A549 (cell line): Measurements from ENCODE around the gene CEACAM20. TPM values are rescaled to one million over a fixed set of nuclear protein-coding genes. Genes with fewer than 3 reads are reported as not detected.
"Not testable (repeated sequence)": the region's sequence is repeated elsewhere in the genome, so short reads cannot be mapped to it uniquely, and the experiment has no call there.

Experiments used
- ATAC-seq, 2 experiments: fragments of 200-7000 bp in 1 of 2; fragments of >200 bp in 1 of 2; cut with Nextera tagmentation in 1 of 2; cut with Tn5 transposase in 1 of 2; 3 replicates each; pipeline versions ENCODE4 v1.8.0 to v1.9.1; 2018 to 2020; ENCODE audit warnings: mild to moderate bottlenecking in 1 of 2, moderate library complexity in 1 of 2
- CTCF ChIA-PET: fragments of 300-600 bp; sonication (Branson Sonifier 250); formaldehyde crosslinking; extraction: SDS; loops from one replicate; lab custom pipeline; 2021; ENCODE audit warnings: antibody characterized with exemption, inconsistent platforms; lab: Yijun Ruan, JAX
- POLR2A ChIA-PET: fragments of 350-600 bp; formaldehyde crosslinking; extraction: SDS; loops from one replicate; lab custom pipeline; 2021; ENCODE audit warnings: antibody characterized with exemption, inconsistent platforms; lab: Yijun Ruan, JAX
- DNase-seq, 2 experiments: peaks; one replicate each; pipeline versions ENCODE4 v3.0.0 to v3.0.0-alpha.2; 2011 to 2016; ENCODE audit warnings: low read depth in 1 of 2, low spot score in 1 of 2
- FAIRE-seq: peaks from 2 replicates; lab custom pipeline; 2011; peaks lifted over from hg19 to GRCh38; lab: Jason Lieb, UNC
- H3K27ac ChIP-seq, 2 experiments: fragments of >200 bp; sonication (Bioruptor Twin); formaldehyde crosslinking; 3 replicates each; pipeline ENCODE4 v1.5.1; 2016 to 2017
- H3K4me1 ChIP-seq: fragments of >200 bp; sonication (Bioruptor Twin); formaldehyde crosslinking; 3 replicates; pipeline ENCODE4 v1.6.1; 2016
- H3K4me2 ChIP-seq: fragments of >200 bp; sonication (Bioruptor Twin); formaldehyde crosslinking; 3 replicates; pipeline ENCODE4 v1.6.1; 2016
- H3K4me3 ChIP-seq: fragments of >200 bp; sonication (Bioruptor Twin); formaldehyde crosslinking; 3 replicates; pipeline ENCODE4 v1.5.1; 2016
- H3K9me3 ChIP-seq: fragments of >200 bp; sonication (Bioruptor Twin); formaldehyde crosslinking; 3 replicates; pipeline ENCODE4 v1.6.1; 2016
- ATOH8 ChIP-seq: fragments of 250-450 bp; sonication (Bioruptor Pico); IDR thresholded peaks from 2 replicates; pipeline ENCODE4 v1.5.0; 2020; ENCODE audit warnings: low read depth, mild to moderate bottlenecking, moderate library complexity
- BHLHE40 ChIP-seq: IDR thresholded peaks from 2 replicates; pipeline ENCODE4 v1.6.1; 2012; ENCODE audit warnings: low read depth, low read length, inconsistent platforms
- CBX8 ChIP-seq: fragments of 200-600 bp; sonication (generic); IDR thresholded peaks from 2 replicates; pipeline ENCODE4 v1.6.1; 2016
- CEBPB ChIP-seq, 2 experiments: fragments of >200 bp in 1 of 2; sonication (Bioruptor Twin) in 1 of 2; formaldehyde crosslinking in 1 of 2; IDR thresholded peaks; 2 replicates each; pipeline ENCODE4 v1.6.1; 2012 to 2016
- E2F6 ChIP-seq: IDR thresholded peaks from 2 replicates; pipeline ENCODE4 v1.6.1; 2012; ENCODE audit warnings: low read depth, borderline replicate concordance
- EHF ChIP-seq: fragments of 250-450 bp; sonication (Bioruptor Pico); IDR thresholded peaks from 2 replicates; pipeline ENCODE4 v1.5.0; 2020; ENCODE audit warnings: mild to moderate bottlenecking
- ELK1 ChIP-seq: fragments of 150-350 bp; IDR thresholded peaks from 2 replicates; pipeline ENCODE4 v1.6.1; 2014; ENCODE audit warnings: low read depth, mild to moderate bottlenecking, low read length
- ESRRA ChIP-seq: fragments of 150-350 bp; IDR thresholded peaks from 2 replicates; pipeline ENCODE4 v1.6.1; 2014; ENCODE audit warnings: mild to moderate bottlenecking, low read length, borderline replicate concordance
- FOSB ChIP-seq: fragments of 250-450 bp; sonication (Bioruptor Pico); IDR thresholded peaks from 2 replicates; pipeline ENCODE4 v1.5.0; 2020; ENCODE audit warnings: mild to moderate bottlenecking, moderate library complexity
- FOSL2 ChIP-seq, 2 experiments: fragments of 450-650 bp in 1 of 2; fragments of >200 bp in 1 of 2; sonication (Bioruptor Twin) in 1 of 2; formaldehyde crosslinking; IDR thresholded peaks; 2 replicates each; pipeline versions ENCODE4 v1.5.0 to v1.6.1; 2016 to 2020; ENCODE audit warnings: mild to moderate bottlenecking in 1 of 2, moderate library complexity in 1 of 2
- GATA3 ChIP-seq: IDR thresholded peaks from 2 replicates; pipeline ENCODE4 v1.6.1; 2012; ENCODE audit warnings: borderline replicate concordance
- HES2 ChIP-seq: fragments of >200 bp; sonication (Bioruptor Twin); formaldehyde crosslinking; IDR thresholded peaks from 2 replicates; pipeline ENCODE4 v1.6.1; 2016
- KDM5A ChIP-seq: fragments of 200-600 bp; sonication (generic); IDR thresholded peaks from 2 replicates; pipeline ENCODE4 v1.6.1; 2016; ENCODE audit warnings: antibody characterized with exemption, mild to moderate bottlenecking
- MAX ChIP-seq: IDR thresholded peaks from 2 replicates; pipeline ENCODE4 v1.6.1; 2012
- MAZ ChIP-seq: fragments of 150-350 bp; IDR thresholded peaks from 2 replicates; pipeline ENCODE4 v1.6.1; 2014; ENCODE audit warnings: antibody characterized with exemption, low read depth, low read length, borderline replicate concordance
- MYC ChIP-seq: IDR thresholded peaks from 2 replicates; pipeline ENCODE4 v1.6.1; 2012; ENCODE audit warnings: mild to moderate bottlenecking, inconsistent platforms, low read length, improper control_type of control experiment, borderline replicate concordance
- PBX3 ChIP-seq: IDR thresholded peaks from 2 replicates; pipeline ENCODE4 v1.6.1; 2012
- PHF8 ChIP-seq: fragments of 200-600 bp; sonication (generic); IDR thresholded peaks from 2 replicates; pipeline ENCODE4 v1.6.1; 2016; ENCODE audit warnings: low read depth, mild to moderate bottlenecking, antibody characterized with exemption, moderate library complexity, borderline replicate concordance
- RAD21 ChIP-seq, 2 experiments: fragments of >200 bp in 1 of 2; sonication (Bioruptor Twin) in 1 of 2; formaldehyde crosslinking in 1 of 2; IDR thresholded peaks in 1 of 2; conservative IDR thresholded peaks in 1 of 2; 2 replicates in 1 of 2; 3 replicates in 1 of 2; pipeline ENCODE4 v1.6.1; 2012 to 2018; ENCODE audit warnings: inconsistent platforms in 1 of 2
- RNF2 ChIP-seq: fragments of 200-600 bp; sonication (generic); IDR thresholded peaks from 2 replicates; pipeline ENCODE4 v1.6.1; 2016; ENCODE audit warnings: low read depth, mild to moderate bottlenecking, antibody characterized with exemption, moderate library complexity, borderline replicate concordance
- WGBS: methylation state at CpG from one replicate; pipeline ENCODE4 v1.1.6; 2017; ENCODE audit errors: missing lambda C conversion rate; 5-methylcytosine and 5-hydroxymethylcytosine counted together
- polyA plus RNA-seq, 4 experiments: library from polyadenylated mRNA; depleted of rRNA in 3 of 4; stranded (reverse); fragments of >200 nt; fragmentation: RNase III in 1 of 4; extraction: RNeasy Plus Mini Kit Qiagen cat#74134 plus additional on column Dnase treatment in 1 of 4; gene quantifications; 2 replicates in 3 of 4; 3 replicates in 1 of 4; pipeline ENCODE4 v1.2.3, GENCODE V29; 2011 to 2017

The CEACAM20 gene
- polyA plus RNA-seq, 2 of the 4 experiments (the other 2 are of a cell fraction), result 0.08 TPM; not detected in 1

GRCh38 chr19:44539236-44539826, 9.9 kb upstream of the CEACAM20 start:
- Histone ChIP-seq H3K4me1 (no peaks in the 10 kb centered on the region), H3K9me3 (peaks cover 14% of the 10 kb centered on the region; the same call in 1 of the 3 replicates), H3K27ac (no peak overlapping the region), H3K4me2 (0 out of 3 replicates have a peak overlapping the region, but pooled peaks have one; percentile 10), H3K4me3 (no peak overlapping the region)
- WGBS, result 7% methylated on average over 11 of the region's 11 CpGs
- no peak for FAIRE-seq
- TF ChIP-seq MAX, result no peak
- no peak for TF ChIP-seq GATA3
- no peak for TF ChIP-seq PHF8
- no peak for TF ChIP-seq KDM5A
- ATAC-seq, result peak; percentile 53 to 54; a peak in 3 of 6 replicates
- CTCF ChIA-PET, result interaction anchor here (0.8 to 2.6 kb wide), 2 partner anchors 28 to 31 kb away, joined by 3 to 10 read pairs; no protein-coding TSS in a partner anchor
- no peak for DNase-seq
- POLR2A ChIA-PET, result interaction anchor here (1.1 kb wide), 1 partner anchor 462 kb away, joined by 4 read pairs; no protein-coding TSS in a partner anchor

- not testable (repeated sequence) for H3K4me1 ChIP-seq, FAIRE-seq, DNase-seq, H3K4me3 ChIP-seq, ATAC-seq, H3K4me2 ChIP-seq, H3K27ac ChIP-seq
- CTCF ChIA-PET, result interaction anchor here (0.9 to 1.4 kb wide), 2 partner anchors 23 to 151 kb away, joined by 3 read pairs; no protein-coding TSS in a partner anchor
- WGBS, result 18% methylated on average over 3 of the region's 3 CpGs
- POLR2A ChIA-PET, result interaction anchor here (1.2 kb wide), 1 partner anchor 35 kb away, joined by 3 read pairs; the partner anchor contains the start of gene ZNF180
- H3K9me3 ChIP-seq, result peaks cover 14% of the 10 kb centered on the region; the same call in 2 of the 3 replicates
These were observed 5.9 kb upstream of the CEACAM20 start for GRCh38 chr19:44535361-44535760.

GRCh38 chr19:44532819-44533218, 3.3 kb upstream of the CEACAM20 start:
- no peak overlapping the region for H3K4me2 ChIP-seq
- H3K4me3 ChIP-seq, result no peak overlapping the region
- ChIA-PET POLR2A (no interaction called here), CTCF (no interaction called here)
- 52% methylated on average over 5 of the region's 5 CpGs for WGBS
- ATAC-seq (no peak), FAIRE-seq (no peak), DNase-seq (no peak)
- H3K4me1 ChIP-seq, result no peaks in the 10 kb centered on the region
- H3K27ac ChIP-seq, result no peak overlapping the region
- TF ChIP-seq PHF8, result no peak
- TF ChIP-seq ESRRA, result no peak
- no peak for TF ChIP-seq FOSL2 (IDR thresholded peaks at IDR 0.05)
- TF ChIP-seq FOSL2 (CRISPR knock-in tag; IDR thresholded peaks at IDR 0.05), result no peak
- TF ChIP-seq MYC, result no peak
- TF ChIP-seq RNF2, result no peak
- no peak for TF ChIP-seq MAZ
- no peak for TF ChIP-seq RAD21 (conservative IDR thresholded peaks at IDR 0.05 in 1 of 2, IDR thresholded peaks at IDR 0.05 in 1 of 2)
- no peak for TF ChIP-seq KDM5A
- H3K9me3 ChIP-seq, result peaks cover 7% of the 10 kb centered on the region; the same call in 2 of the 3 replicates

GRCh38 chr19:44530777-44531176, 1.3 kb upstream of the CEACAM20 start:
- POLR2A ChIA-PET, result no interaction called here
- TF ChIP-seq CBX8, result no peak
- no peak for TF ChIP-seq PHF8
- TF ChIP-seq ATOH8 (CRISPR knock-in tag), result no peak
- TF ChIP-seq E2F6, result no peak
- TF ChIP-seq FOSL2 (IDR thresholded peaks at IDR 0.05), result no peak
- TF ChIP-seq FOSL2 (CRISPR knock-in tag; IDR thresholded peaks at IDR 0.05), result no peak
- TF ChIP-seq ELK1, result no peak
- no peak for TF ChIP-seq GATA3
- no peak for TF ChIP-seq BHLHE40
- TF ChIP-seq FOSB (CRISPR knock-in tag), result no peak
- TF ChIP-seq CEBPB (IDR thresholded peaks at IDR 0.05), result no peak
- no peak for TF ChIP-seq EHF
- no peak for TF ChIP-seq RNF2
- no peak for TF ChIP-seq HES2
- TF ChIP-seq MAX, result no peak
- TF ChIP-seq PBX3, result no peak
- FAIRE-seq (no peak), DNase-seq (no peak), ATAC-seq (peak; percentile 20 to 25; a peak in 3 of 6 replicates)
- Histone ChIP-seq H3K4me1 (no peaks in the 10 kb centered on the region), H3K4me2 (no peak overlapping the region), H3K9me3 (peaks cover 7% of the 10 kb centered on the region; the same call in 2 of the 3 replicates), H3K27ac (no peak overlapping the region), H3K4me3 (no peak overlapping the region)
- 38% methylated on average over 6 of the region's 6 CpGs for WGBS
- CTCF ChIA-PET, result interaction anchor here (0.8 to 2.3 kb wide), 4 partner anchors 10 to 159 kb away, joined by 3 to 7 read pairs (median 4); no protein-coding TSS in a partner anchor
